Activated naive CD8-positive, alpha-beta T cell treated with anti-CD3 and anti-CD28 coated beads, Interleukin-2, amount 50 U/mL, for 16 hours (primary cell): ENCODE results near the gene APELA.
"Not testable (repeated sequence)": the region's sequence is repeated elsewhere in the genome, so short reads cannot be mapped to it uniquely, and the experiment has no call there.

Experiments used
- DNase-seq: peaks from one replicate; pipeline ENCODE4 v3.0.0-alpha.2; 2020; ENCODE audit warnings: low read depth, low spot score

APELA gene

DNA sequence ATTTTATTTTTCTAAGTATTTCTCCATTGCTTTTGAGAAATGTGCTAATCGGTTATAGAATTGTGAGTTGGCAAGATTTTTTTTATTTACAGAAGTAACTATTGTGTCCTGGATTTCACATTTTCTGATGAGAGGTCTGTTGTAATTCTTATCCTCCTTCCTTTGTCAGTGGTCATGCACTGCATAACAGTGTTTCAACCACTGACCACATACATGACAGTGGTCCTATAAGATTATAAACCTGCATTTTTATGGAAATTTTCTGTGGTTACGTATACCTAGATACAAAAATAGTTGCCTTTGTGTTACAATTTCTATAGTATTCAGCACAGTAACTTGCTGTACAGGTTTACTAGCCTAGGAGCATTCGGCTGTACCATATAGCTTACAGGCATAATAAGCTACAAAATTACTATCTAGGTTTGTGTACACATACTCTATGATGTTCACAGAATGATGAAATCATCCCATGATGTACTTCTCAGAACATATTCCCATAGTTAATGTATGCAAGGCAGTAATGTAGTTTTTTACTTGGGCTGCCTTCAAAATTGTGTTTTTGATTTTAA lies 47.8 kb downstream of the APELA start:
- DNase-seq = no peak

DNA sequence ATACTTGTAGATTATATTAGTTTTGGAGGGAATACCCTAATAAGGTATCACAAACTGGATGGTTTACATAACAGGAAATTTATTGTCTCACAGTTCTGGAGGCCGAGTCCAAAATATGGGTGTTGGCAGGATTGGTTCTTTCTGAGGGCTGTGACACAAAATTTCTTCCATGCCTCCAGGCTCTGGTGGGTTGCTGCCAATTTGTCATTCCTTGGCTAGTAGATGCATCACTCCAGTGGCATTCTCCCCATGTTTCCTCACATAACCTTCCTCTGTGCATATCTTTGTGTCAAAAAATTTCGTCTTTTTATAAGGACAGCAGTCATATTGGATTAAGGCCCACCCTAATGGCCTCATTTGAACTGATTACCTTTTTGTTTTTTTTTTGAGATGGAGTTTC lies 49.3 kb downstream of the APELA start:
- DNase-seq = no peak

DNA sequence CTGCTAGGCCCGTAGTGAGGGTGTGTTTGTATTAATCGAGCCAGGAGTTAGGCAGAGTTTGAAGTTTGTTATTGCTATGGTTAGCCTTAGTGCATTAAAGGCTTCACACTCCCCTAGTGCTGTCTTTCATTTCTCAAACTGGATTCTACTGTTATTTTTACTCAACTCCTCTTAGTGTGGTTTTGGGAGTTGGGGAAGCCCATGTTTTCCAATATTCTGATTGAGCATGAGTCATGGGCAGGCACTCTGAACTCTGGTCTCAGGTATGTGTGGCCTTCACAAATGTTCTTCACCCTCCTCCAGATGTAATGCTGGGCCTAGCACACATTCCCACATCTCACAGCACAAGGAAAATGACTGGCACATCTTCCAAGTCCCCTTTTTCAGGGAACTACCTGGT lies 50.1 kb downstream of the APELA start:
- DNase-seq = not testable (repeated sequence)

DNA sequence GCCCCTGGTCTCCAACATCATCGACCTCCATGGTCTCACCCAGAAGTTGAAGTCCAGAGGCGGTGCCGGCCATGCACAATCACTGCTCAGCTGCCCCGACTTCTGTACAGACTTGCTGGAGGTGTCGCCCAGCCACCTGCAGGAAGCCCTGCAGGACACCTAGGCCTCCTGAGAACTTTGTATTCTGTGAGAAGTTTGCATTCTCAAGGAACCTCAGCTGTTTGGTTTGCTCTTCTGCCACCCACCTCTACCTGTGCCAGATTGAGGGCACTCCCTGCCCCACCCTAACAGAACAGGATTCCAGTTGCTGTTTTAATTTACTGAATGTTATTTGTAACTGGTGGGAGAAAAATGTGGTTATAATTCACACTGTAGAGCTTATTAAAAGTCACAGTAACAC lies 53.7 kb downstream of the APELA start:
- DNase-seq = no peak

DNA sequence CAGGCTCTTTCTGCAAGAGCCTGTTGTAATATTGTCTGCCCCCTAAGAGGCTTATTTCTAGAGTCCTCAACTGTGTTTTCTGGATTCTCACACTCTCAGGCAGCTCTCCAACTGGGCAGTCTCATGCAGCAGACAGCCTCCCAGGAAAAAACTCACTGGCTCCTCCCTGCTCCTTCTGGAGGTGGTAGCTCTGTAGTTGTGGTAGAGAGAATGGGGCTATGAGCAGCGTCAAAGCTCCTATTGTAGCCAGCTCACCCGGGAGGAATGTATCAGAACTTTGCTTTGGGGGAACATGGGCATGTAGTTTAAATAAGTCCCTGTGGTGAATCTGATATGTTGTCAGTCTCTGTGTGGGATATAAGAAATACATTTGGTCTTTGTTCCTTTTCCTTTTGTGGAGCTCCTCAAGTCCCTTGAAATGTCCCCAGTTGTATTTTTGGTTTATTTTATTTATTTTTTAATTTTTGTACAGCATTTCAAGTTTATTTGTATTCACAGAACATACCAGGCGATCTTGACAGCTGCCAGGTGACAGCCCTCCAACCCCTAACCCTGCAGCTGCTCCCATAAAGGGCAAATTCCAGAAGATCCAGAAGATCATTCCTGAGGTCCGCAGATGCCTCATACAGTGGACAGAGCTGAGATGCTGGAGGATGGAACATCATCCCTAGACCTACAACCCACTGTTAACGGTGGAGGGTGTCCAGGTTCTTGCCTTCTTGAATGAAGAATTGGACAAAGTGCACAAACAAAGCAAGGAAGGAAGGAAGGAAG lies 54.8 kb downstream of the APELA start:
- no peak for DNase-seq

DNA sequence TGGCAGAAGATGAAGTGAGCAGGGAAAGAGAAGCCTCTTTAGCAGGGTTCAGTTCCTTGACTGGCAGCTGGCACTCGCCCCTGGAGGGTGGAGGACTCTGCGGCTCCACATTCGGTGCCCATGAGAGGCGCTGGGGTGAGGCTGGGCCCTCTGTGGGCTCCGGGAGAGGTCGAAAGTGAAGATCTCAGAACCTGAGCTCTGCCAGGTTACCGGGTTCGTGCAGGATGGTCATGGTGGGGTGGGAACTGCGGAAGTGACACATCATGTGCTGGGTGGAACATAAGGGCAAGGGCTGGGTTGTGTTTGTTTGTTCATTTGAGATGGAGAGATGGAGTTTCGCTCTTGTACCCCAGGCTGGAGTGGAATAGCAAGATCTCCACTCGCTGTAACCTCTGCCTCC lies 56.3 kb downstream of the APELA start:
- no peak for DNase-seq

DNA sequence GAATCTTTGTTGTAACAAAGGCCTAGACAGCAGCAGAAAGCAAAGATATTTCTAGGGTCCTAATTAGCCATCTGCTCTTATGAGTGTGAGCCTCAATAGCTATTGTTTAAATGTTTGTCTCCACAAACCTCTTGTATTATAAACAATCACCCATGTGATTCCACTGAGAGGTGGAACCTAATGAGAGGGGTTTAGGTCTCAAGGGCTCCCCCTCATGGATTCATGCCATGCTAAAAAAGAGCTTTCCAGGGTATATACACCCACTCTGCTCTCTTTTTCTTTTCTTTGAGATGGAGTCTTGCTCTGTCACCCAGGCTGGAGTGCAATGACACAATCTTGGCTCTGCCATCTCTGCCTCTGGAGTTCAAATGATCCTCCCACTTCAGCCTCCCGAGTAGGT lies 58.4 kb downstream of the APELA start:
- DNase-seq = no peak

DNA sequence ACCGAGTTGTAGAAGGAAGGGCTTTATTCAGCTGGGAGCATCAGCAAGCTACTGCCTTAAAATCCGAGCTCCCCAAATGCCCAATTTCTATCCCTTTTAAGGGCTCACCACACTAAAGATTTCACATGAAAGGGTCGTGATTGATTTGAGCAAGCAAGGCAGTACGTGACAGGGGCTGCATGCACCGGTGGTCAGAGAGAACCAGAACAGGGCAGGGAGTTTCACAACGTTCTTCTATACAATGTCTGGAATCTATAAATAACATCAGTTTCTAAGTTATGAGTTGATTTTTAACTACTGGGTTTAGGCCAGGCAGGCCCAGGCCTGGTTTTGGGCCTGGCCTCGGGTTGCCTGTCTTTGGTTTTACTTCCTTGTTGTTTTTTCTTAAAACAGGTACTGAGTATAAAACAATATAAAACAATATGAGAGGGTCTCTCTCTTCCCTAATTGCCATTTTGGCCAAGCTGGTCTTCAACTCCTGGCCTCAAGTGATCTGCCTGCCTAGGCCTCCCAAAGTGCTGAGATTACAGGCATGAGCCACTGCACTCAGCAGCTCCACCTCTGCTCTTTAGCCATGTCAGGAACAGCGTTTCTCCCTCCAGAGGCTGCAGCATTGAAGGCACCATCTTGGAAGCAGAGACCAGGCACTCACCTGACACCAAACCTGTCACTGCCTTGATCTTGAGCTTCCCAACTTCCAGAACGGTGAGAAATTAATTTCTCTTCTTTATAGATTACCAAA lies 59.1 kb downstream of the APELA start:
- DNase-seq = not testable (repeated sequence)

DNA sequence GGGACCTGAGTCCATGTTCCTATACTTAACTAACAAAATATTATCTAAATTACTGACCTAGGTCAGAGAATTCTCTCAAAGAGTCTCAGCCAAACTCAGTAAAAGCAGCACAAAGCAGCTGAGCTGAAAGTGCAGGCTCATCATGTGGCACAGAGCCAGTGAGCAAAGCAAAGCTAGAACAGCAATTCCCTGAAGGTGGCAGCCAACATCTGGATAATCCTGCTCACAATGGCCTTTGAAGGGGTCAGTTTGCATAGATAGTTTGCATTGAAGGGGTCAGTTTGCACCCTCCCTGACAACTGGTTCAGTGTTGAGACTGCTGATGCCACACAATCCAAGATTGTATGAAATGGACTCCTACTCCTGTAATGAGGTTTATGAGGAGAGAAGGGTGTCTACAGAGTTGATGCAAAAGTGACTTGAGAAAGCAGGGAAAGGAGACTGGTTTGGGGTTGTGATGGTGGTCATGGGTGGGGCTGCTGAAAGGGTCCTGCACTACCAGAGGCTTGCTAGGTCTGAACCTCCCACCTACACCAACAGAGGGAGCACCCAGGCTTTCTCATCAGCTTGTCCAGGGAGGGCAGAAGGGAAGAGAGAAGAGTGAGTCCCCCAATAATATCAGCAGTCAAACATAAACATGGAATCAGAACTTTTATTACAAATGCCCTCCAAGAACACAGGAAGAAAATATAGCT lies 60.7 kb downstream of the APELA start:
- no peak for DNase-seq

DNA sequence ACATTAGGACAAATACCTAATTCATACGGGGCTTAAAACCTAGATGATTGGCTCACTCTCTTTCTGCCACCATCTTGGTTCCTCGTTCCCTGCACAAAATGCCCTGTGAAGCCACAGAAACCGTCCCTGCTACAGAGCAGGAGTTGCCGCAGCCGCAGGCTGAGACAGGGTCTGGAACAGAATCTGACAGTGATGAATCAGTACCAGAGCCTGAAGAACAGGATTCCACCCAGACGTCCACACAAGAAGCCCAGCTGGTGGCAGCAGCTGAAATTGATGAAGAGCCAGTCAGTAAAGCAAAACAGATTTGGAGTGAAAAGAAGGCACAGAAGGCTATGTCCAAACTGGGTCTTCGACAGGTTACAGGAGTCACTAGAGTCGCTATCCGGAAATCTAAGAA lies 66.2 kb downstream of the APELA start:
- no peak for DNase-seq

DNA sequence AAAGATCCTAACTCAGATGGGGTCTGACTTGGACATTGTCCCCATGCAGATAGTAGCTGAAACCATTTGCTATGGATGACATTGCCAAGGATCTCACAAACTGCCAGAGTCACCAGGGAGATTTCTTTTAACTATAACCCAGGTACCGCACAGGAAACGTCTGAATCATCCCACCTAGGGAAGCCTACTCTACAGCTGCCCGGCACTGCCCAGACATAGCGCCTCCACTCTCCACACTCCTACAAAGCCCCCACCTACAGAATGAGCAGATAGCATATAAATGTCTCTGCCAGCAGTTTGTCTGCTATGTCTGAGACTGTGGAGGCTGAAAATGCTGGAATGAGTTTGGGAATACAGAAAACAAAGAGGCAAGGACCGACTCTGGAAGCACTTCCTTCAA lies 68.2 kb downstream of the APELA start:
- no peak for DNase-seq

DNA sequence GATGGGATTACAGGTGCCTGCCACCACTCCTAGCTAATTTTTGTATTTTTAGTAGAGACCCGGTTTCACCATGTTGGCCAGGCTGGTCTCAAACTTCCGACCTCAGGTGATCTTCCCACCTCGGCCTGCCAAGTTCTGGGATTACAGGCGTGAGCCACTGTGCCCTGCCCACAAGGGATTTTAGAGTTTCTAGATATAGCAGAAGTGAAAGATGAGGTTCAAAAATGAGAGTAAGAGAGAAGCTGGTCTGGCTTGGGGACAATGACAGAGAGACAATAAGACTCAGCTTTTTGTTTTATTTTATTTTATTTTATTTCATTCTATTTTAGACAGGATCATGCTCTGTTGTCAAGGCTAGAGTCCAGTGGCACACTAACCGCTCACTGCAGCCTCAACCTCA lies 69.8 kb downstream of the APELA start:
- no peak for DNase-seq
